Motor neuron (in vitro differentiated cells): Measurements from ENCODE around the gene RAPSN. TPM values are rescaled to one million over a fixed set of nuclear protein-coding genes. Genes with fewer than 3 reads are reported as not detected.

ENCODE experiments used
- ATAC-seq, 8 experiments: fragments of 200-7000 bp; cut with Tn5 transposase; replicated peaks in 6 of 8; 2 replicates each; pipeline ENCODE4 v1.8.0; 2021; ENCODE audit warnings: mild to moderate bottlenecking in 8 of 8, moderate library complexity in 8 of 8
- H3K27ac ChIP-seq, 2 donors: fragments of 250-450 bp; sonication (Bioruptor Pico); 2 replicates each; pipeline ENCODE4 v1.9.0; 2021; ENCODE audit warnings: antibody characterized with exemption in 2 of 2, mild to moderate bottlenecking in 2 of 2, moderate library complexity in 1 of 2
- H3K4me1 ChIP-seq, 2 donors: fragments of 250-450 bp; sonication (Bioruptor Pico); replicated peaks in 1 of 2; 2 replicates each; pipeline ENCODE4 v1.6.1; 2021; ENCODE audit warnings: antibody characterized with exemption in 2 of 2, mild to moderate bottlenecking in 2 of 2, moderate library complexity in 1 of 2
- H3K4me3 ChIP-seq, 5 donors: fragments of 250-450 bp; sonication (Bioruptor Pico); 2 replicates each; pipeline ENCODE4 v1.9.0; 2021; ENCODE audit warnings: antibody characterized with exemption in 5 of 5, mild to moderate bottlenecking in 5 of 5, moderate library complexity in 4 of 5
- WGBS, 10 experiments: fragments of 450-650 bp; shearing (Covaris generic); methylation state at CpG; one replicate each; pipeline ENCODE4 v1.0.0; 2022; 5-methylcytosine and 5-hydroxymethylcytosine counted together
- in situ Hi-C, 9 experiments: fragments of 400-800 bp; cut with MboI; loops; one replicate each; pipeline ENCODE4 v1.15.0; 2021; ENCODE audit warnings: low sequenced_read_pairs in 9 of 9, low pct_unique_long_range_greater_than_20kb in 2 of 9; ENCODE audit not compliant: unreplicated experiment in 9 of 9
- total RNA-seq, 8 experiments: library from RNA; unstranded; fragments of 300-600 nt; gene quantifications; 2 replicates each; pipeline versions ENCODE4 v1.2.3 to v1.2.4, GENCODE V29; 2022

The RAPSN gene
- total RNA-seq, 8 experiments from 2014 or later: 0.14 to 2.2 (median 0.75) TPM; not detected in 2

- no peak overlapping the region for H3K27ac ChIP-seq
Measured at GRCh38 chr11:47395223-47396048, 53.5 kb downstream of the RAPSN start.

GRCh38 chr11:47394322-47395222, 54.4 kb downstream of the RAPSN start:
- ATAC-seq: no peak
- in situ Hi-C loops: no loop called here
- H3K27ac ChIP-seq: no peak overlapping the region
- no peak overlapping the region for H3K4me3 ChIP-seq
- 60 to 93% (median 87%) methylated on average over 1 to 12 of the region's 39 CpGs; no CpG with 5 or more reads in 5 of the 10 experiments for WGBS, 10 experiments
- peaks cover 0 to 8% of the 10 kb centered on the region in 2 donors for H3K4me1 ChIP-seq

More at GRCh38 chr11:47395223-47396048, 53.5 kb downstream of the RAPSN start:
- in situ Hi-C loops: no loop called here
- Histone ChIP-seq H3K4me1 (peaks cover 8 to 16% of the 10 kb centered on the region in 2 donors), H3K4me3 (no peak overlapping the region)
- 40 to 100% (median 92%) methylated on average over 1 to 4 of the region's 25 CpGs; no CpG with 5 or more reads in 6 of the 10 experiments for WGBS, 10 experiments
- no peak for ATAC-seq

DNA sequence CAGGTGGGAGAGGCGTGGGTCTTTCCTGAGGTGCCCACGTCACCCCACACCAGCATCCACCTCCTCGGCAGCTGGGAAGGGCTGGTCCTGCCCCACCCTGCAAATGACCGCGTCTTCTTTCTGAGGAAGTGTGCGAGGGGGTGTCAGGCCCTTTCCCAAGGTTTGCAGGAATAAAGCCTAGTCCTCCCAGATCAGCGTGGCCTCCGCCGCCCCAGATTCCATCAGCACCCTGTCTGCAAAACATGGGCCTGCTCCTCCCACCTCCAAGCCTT, 55.0 kb downstream of the RAPSN start:
- H3K4me1 ChIP-seq: peaks cover 0 to 4% of the 10 kb centered on the region in 2 donors
- in situ Hi-C loops: no loop called here
- 80 to 100% (median 97%) methylated on average over 1 to 4 of the region's 9 CpGs; no CpG with 5 or more reads in 6 of the 10 experiments for WGBS, 10 experiments
- H3K27ac ChIP-seq: no peak overlapping the region
- no peak for ATAC-seq
- H3K4me3 ChIP-seq: no peak overlapping the region

DNA sequence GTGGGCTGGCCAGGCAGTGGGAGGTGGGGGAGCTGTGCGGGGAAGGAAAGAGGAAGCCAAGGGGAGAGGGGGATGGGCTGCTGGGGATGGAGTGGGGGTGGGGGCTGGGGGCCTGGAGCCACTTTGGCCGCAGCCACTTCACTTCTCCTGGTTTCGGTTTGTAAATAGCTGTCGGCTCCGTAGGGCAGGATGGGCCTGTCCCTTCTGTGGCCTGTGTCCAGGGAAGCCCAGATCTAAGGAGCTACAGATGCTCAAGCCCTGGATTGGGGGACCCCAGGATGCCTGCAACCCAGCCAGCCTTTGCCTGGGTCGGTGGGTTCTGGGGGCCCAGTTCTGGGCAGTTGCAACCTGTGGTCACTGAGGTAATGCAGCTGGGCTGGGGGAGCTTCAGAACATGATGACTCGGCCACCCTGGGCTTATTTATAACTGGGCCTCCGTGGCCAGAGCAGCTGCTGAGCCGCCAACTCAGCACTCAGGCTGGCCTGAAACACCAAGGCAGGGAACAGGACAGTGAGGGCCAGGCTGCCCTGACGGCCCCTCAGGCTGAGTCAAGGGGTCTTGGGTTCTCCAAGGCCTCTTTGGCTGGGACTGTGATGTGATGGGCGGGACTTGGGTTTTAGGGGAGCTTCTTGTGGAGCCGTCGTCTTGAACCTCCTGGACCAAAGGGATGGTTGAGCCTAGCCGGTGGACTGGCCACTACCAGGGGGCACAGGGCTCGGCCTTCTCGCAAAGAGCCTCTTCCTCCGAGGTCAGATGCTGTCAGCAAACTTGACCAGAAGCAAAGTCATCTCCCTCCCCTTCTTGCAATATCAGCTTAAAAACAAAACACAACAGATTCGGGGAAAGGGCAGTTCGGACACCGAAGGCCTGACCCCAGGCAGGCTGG, 55.5 kb downstream of the RAPSN start:
- Histone ChIP-seq H3K4me3 (no peak overlapping the region), H3K4me1 (peaks cover 0 to 4% of the 10 kb centered on the region in 2 donors), H3K27ac (peak overlapping the region in 1 of 2 donors; percentile 3)
- ATAC-seq: peak in 7 of 8 experiments; percentile 61 to 88 (median 84)
- WGBS, 10 experiments: 40 to 100% (median 80%) methylated on average over 1 to 5 of the region's 20 CpGs; no CpG with 5 or more reads in 5 of the 10 experiments
- in situ Hi-C loops: no loop called here

DNA sequence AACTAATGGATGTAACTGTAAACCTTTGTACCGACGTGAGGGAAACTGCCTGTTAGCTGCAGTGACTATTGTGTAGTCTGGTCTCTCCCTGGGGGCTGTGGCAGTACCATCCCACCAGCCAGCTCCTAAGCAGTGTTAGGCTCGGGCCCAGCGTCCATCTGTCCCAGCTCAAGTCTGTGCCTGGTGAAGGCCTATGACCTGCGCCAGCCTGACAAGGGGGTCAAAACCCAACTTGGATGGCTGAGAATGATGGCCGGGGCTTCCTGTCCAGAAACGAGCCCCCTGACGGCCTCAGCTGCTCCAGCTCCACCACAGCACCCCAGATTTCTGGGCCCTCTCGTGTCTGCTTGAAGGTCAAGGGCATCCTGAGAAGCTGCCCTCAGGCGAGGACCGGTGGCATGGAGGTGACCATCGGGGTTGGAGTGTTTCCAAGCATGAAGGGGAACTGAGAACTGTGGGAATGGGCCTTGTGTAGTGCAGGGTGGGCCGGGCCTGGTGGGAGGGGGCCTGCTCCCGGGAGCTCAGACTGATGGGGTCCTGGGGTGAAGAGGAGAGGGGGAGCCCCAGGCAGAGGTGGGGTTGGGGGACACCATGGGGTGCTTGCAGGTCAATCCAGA, 56.3 kb downstream of the RAPSN start:
- WGBS, 10 experiments: 85 to 100% (median 86%) methylated on average over 3 to 7 of the region's 14 CpGs; no CpG with 5 or more reads in 6 of the 10 experiments
- Histone ChIP-seq H3K4me3 (no peak overlapping the region), H3K27ac (no peak overlapping the region), H3K4me1 (peaks cover 0 to 4% of the 10 kb centered on the region in 2 donors)
- in situ Hi-C loops: no loop called here
- ATAC-seq: no peak

GRCh38 chr11:47391711-47392432, 57.1 kb downstream of the RAPSN start:
- in situ Hi-C loops: no loop called here
- no peak overlapping the region for H3K27ac ChIP-seq
- ATAC-seq: no peak
- WGBS, 10 experiments: 70 to 100% (median 95%) methylated on average over 1 to 5 of the region's 16 CpGs; no CpG with 5 or more reads in 2 of the 10 experiments
- no peak overlapping the region for H3K4me3 ChIP-seq
- peaks cover 0 to 4% of the 10 kb centered on the region in 2 donors for H3K4me1 ChIP-seq

DNA sequence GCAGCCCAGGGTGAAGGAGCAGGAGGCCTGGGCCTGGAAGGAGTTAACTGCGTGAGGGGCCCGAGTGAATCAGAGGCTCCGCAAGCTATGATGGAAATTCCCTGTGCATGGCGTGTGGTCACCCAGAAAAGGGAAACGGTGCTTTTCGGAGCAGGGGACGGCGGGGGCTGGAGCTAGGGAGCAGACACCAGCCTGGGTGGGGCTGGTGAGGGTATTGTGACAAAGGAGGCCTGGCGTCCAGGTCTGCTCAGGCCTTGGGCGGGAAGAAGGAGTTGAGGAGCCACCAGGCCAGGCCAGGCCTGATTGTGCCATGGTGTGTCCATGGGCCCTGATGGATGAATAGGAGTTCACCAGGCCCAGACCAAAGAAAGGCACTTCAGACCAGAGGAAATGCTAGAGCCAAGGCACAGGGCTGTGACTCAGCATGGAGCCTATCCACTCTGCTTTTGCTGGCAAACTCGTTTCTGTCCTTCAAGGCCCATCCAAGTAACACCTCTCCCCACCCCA, 57.8 kb downstream of the RAPSN start:
- Histone ChIP-seq H3K4me3 (no peak overlapping the region), H3K27ac (no peak overlapping the region), H3K4me1 (peaks cover 0 to 4% of the 10 kb centered on the region in 2 donors)
- in situ Hi-C loops: no loop called here
- no peak for ATAC-seq
- WGBS, 10 experiments: 47 to 93% (median 68%) methylated on average over 1 to 4 of the region's 11 CpGs; no CpG with 5 or more reads in 6 of the 10 experiments

- ATAC-seq: no peak
- no peak overlapping the region for H3K27ac ChIP-seq
- in situ Hi-C loops: no loop called here
- WGBS, 10 experiments: 100% methylated on average over 2 of the region's 6 CpGs; no CpG with 5 or more reads in 8 of the 10 experiments
- no peak overlapping the region for H3K4me3 ChIP-seq
- H3K4me1 ChIP-seq: peaks cover 0 to 4% of the 10 kb centered on the region in 2 donors
Measured at GRCh38 chr11:47390422-47390760, 58.5 kb downstream of the RAPSN start.

DNA sequence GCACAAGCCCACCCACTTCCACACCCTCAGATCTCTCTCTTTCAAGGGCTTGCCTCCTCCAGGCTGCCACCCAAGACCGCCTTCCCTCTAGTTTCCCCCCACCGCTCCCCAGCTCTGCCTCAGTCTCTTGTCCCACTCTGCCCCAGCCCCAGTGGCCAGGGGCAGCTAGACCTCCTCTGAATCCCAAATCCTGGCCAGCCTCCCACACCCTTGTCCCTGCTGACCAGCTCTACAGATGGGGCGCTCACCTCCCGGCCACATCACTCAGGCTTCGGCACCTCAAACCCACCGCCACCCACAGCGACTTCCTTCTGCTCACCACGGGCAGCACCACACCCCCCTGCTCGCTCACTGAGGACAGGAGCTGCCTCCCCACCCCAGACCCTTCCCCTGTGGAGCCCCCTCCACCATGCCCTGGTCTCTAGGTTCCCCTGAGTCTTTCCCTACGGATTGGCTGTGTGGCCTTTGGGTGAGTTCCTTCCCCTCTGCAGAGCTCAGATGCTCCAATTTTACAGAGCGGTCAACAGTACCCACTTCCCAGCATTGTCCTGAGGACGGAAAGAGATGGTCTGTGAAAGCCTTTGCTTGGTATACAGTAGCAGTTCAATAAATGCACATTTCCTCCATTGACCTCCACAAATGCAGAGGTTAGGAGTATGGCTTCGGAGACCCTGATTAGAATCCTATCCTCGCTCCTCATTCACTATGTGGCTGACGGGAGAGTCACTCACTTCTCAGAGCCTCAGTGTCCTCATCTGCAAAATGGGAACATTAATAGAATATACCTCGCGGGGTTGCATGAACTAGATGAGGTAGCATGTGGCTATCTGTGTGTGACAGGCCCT, 59.1 kb downstream of the RAPSN start:
- in situ Hi-C loops: no loop called here
- H3K4me1 ChIP-seq: peaks cover 0 to 4% of the 10 kb centered on the region in 2 donors
- 60 to 92% (median 84%) methylated on average over 2 to 4 of the region's 17 CpGs; no CpG with 5 or more reads in 6 of the 10 experiments for WGBS, 10 experiments
- no peak overlapping the region for H3K27ac ChIP-seq
- no peak overlapping the region for H3K4me3 ChIP-seq
- no peak for ATAC-seq

DNA sequence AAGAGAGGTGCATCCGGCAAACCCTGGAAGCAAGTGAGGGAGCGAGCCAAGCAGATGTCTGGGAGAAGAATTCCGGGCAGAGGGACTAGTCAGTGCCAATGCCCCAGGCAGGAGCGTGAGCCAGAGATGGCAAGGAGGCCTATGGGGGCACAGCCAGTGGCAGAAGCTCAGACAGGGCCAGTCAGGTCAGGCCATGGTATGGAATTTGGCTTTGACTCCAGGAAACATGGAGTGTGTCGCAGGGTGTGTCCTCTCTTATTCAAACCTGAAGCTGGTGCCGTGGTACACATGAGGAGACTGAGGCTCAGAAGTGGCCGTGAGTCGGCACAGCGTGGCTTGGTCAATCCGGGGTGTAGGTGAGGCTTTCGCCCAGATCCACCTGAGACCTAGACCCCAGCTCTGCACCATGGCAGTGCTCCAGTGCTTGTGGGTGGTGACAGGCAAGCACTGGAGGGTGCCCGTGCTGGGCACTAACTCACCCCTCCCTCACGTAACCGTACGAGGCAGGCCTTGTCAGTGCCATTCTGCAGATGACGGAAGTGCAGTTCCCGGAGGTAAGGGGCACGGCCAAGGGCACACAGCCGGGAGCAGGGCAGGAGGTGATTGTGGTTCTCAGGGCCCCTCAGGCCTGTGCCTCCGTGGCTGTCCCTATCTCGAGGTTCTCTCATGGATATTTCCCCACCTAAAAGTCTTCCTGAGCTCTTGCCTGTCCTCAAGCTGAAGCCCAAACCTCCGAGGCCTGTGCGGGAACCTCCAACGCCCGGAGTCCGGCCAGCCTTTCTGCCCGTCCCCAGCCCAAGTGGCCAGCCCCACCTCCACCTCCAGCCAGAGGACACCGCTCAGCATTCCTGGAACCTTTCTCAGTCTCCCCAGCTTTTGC, 60.0 kb downstream of the RAPSN start:
- in situ Hi-C loops: no loop called here

More for the DNA sequence above, 60.0 kb downstream of the RAPSN start:
- ATAC-seq: no peak
- WGBS, 10 experiments: 20 to 100% (median 85%) methylated on average over 1 to 11 of the region's 28 CpGs; no CpG with 5 or more reads in 4 of the 10 experiments
- Histone ChIP-seq H3K4me1 (peaks cover 0 to 4% of the 10 kb centered on the region in 2 donors), H3K4me3 (no peak overlapping the region), H3K27ac (no peak overlapping the region)
